WERI-Rb-1 (cell line): ENCODE measurements around the gene PIK3R2.

Experiments used
- DNase-seq: peaks from one replicate; pipeline ENCODE4 v3.0.0-alpha.2; 2020
- H3K27ac ChIP-seq: fragments of 250-450 bp; sonication (Bioruptor Pico); 2 replicates; pipeline ENCODE4 v1.5.1; 2020; ENCODE audit warnings: mild to moderate bottlenecking, moderate library complexity
- H3K27me3 ChIP-seq: fragments of 250-450 bp; sonication (Bioruptor Pico); 2 replicates; pipeline ENCODE4 v1.5.1; 2021; ENCODE audit warnings: mild to moderate bottlenecking, low read depth, moderate library complexity; ENCODE audit not compliant: insufficient read depth, severe bottlenecking
- H3K36me3 ChIP-seq: fragments of 250-450 bp; sonication (Bioruptor Pico); 2 replicates; pipeline ENCODE4 v1.5.1; 2020; ENCODE audit warnings: mild to moderate bottlenecking, moderate library complexity
- H3K4me3 ChIP-seq: 2 replicates; pipeline ENCODE4 v1.5.1; 2011; ENCODE audit warnings: low read depth, mild to moderate bottlenecking, control low read depth, low read length
- H3K9me3 ChIP-seq: fragments of 250-450 bp; sonication (Bioruptor Pico); 2 replicates; pipeline ENCODE4 v1.5.1; 2021; ENCODE audit warnings: mild to moderate bottlenecking, moderate library complexity; ENCODE audit not compliant: severe bottlenecking
- TF ChIP-seq, protein P1 (sequence below): IDR thresholded peaks from 2 replicates; pipeline ENCODE4 v1.5.1; 2011; ENCODE audit warnings: low read depth, mild to moderate bottlenecking, control low read depth, inconsistent platforms, low read length

Gene PIK3R2

DNA sequence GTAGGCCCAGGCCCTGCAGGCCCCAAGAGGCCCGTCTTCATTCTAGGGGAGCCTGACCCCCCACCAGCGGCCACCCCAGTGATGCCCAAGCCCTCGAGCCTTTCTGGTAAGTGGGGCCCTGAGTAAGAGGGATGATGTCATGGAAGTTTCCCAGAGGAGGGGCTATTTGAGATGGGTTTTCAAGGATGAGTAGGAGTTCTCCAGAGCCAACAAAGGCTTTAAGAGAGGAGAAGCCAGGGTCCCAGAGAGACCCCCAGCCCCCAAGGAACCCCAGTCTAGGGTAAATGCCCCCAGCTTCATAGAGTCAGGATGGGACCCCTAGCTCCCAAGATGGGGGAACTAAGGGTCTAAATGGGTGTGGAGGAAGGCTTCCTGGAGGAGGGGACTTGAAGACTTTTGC is 9.1 kb upstream of the PIK3R2 start:
- Histone ChIP-seq H3K9me3 (no peaks in the 10 kb centered on the region), H3K27ac (no peak overlapping the region), H3K27me3 (no peaks in the 10 kb centered on the region), H3K4me3 (no peak overlapping the region), H3K36me3 (peaks cover 68% of the 10 kb centered on the region)
- DNase-seq: no peak
- TF ChIP-seq, protein P1, sequence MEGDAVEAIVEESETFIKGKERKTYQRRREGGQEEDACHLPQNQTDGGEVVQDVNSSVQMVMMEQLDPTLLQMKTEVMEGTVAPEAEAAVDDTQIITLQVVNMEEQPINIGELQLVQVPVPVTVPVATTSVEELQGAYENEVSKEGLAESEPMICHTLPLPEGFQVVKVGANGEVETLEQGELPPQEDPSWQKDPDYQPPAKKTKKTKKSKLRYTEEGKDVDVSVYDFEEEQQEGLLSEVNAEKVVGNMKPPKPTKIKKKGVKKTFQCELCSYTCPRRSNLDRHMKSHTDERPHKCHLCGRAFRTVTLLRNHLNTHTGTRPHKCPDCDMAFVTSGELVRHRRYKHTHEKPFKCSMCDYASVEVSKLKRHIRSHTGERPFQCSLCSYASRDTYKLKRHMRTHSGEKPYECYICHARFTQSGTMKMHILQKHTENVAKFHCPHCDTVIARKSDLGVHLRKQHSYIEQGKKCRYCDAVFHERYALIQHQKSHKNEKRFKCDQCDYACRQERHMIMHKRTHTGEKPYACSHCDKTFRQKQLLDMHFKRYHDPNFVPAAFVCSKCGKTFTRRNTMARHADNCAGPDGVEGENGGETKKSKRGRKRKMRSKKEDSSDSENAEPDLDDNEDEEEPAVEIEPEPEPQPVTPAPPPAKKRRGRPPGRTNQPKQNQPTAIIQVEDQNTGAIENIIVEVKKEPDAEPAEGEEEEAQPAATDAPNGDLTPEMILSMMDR: no peak

DNA sequence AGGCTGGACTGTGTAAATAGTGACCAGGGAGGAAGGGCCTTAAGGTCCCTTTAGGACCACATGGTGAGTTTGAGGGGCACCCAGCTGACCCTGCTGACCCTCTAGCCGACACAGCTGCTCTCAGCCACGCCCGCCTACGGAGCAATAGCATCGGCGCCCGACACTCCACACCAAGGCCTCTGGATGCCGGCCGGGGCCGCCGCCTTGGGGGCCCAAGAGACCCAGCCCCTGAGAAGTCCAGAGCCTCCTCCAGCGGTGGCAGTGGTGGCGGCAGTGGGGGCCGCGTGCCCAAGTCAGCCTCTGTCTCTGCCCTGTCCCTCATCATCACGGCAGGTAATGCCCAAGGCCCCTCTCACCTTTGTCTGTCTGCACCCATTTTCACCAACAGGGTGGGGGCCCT is 8.6 kb upstream of the PIK3R2 start:
- H3K27ac ChIP-seq: no peak overlapping the region
- peaks cover 63% of the 10 kb centered on the region for H3K36me3 ChIP-seq
- TF ChIP-seq, protein P1: no peak
- no peak for DNase-seq
- no peak overlapping the region for H3K4me3 ChIP-seq
- no peaks in the 10 kb centered on the region for H3K9me3 ChIP-seq
- no peaks in the 10 kb centered on the region for H3K27me3 ChIP-seq

DNA sequence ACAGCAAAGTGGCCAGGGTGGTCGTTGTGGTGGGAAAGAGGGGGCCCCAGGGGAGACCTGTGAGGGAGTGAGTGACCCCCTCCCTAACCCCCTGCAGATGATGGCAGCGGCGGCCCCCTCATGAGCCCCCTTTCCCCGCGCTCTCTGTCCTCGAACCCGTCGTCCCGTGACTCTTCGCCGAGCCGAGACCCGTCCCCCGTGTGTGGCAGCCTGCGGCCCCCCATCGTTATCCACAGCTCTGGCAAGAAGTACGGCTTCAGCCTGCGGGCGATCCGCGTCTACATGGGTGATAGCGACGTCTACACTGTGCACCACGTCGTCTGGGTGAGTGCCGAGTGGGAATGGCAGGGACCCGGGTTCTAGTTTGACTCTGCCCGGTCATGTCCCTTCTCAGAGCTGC is 8.1 kb upstream of the PIK3R2 start:
- H3K36me3 ChIP-seq: peaks cover 62% of the 10 kb centered on the region
- H3K27me3 ChIP-seq: no peaks in the 10 kb centered on the region
- no peak overlapping the region for H3K4me3 ChIP-seq
- no peak overlapping the region for H3K27ac ChIP-seq
- TF ChIP-seq, protein P1: no peak
- DNase-seq: no peak
- H3K9me3 ChIP-seq: no peaks in the 10 kb centered on the region

DNA sequence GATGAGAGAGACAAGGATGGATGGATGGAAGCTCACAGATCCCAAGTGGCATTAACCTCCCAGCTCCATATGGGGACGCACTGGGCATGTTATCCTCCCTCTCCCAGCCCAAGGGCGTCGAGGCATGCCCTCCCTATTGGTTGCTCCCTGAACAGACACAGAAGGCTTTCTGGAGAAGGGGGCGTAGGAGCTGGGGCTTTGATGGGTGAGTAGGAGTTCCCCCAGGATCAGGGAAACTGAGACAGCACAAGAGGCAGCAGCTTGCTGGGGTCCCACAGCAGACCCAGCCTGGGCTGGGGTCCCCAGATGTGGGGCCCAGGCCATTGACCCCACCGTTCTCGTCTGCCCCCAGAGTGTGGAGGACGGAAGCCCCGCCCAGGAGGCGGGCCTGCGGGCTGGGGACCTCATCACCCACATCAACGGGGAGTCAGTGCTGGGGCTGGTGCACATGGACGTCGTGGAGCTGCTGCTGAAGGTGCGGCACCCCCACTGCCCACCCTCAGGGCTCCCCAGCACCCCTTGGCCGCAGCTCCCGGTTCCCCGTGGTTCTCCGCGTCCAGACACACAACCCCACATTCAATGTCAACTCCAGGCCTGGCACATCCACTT is 7.5 kb upstream of the PIK3R2 start:
- H3K27ac ChIP-seq: no peak overlapping the region
- DNase-seq: no peak
- TF ChIP-seq, protein P1: no peak
- peaks cover 60% of the 10 kb centered on the region for H3K36me3 ChIP-seq
- no peak overlapping the region for H3K4me3 ChIP-seq
- no peaks in the 10 kb centered on the region for H3K27me3 ChIP-seq
- no peaks in the 10 kb centered on the region for H3K9me3 ChIP-seq

DNA sequence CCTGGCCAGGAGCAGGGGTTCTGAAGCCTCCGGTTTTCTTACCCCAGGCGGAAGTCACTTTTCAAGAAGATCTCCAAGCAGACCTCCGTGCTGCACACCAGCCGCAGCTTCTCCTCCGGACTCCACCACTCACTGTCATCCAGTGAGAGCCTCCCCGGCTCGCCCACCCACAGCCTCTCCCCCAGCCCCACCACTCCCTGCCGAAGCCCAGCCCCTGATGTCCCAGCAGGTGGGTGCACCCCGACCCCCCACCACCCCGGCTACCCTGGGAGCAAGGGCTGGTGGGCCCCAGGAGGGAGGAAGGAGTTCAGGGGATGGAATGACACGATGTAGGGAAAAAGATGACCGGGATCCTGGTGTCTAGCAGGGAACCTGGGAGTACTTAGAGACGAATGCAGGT is 5.6 kb upstream of the PIK3R2 start:
- no peak for DNase-seq
- TF ChIP-seq, protein P1: no peak
- H3K36me3 ChIP-seq: peaks cover 48% of the 10 kb centered on the region
- no peak overlapping the region for H3K27ac ChIP-seq
- no peaks in the 10 kb centered on the region for H3K27me3 ChIP-seq
- no peak overlapping the region for H3K4me3 ChIP-seq
- H3K9me3 ChIP-seq: no peaks in the 10 kb centered on the region

DNA sequence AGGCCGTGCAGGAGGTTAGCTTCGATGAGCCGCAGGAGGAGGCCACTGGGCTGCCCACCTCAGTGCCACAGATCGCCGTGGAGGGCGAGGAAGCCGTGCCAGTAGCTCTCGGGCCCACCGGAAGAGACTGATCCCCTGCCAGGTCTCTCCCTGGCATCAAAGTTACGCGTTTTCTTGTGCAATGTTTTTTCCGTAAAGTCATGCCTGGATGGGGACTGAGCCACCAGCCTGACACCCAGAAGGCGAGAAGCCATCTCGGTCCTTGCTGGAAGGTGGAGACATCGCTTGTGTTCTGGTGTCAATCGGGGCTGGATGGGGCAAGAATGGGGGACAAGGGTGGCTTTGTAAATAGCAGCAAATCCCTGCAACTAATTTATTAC is 3.4 kb upstream of the PIK3R2 start:
- no peak overlapping the region for H3K4me3 ChIP-seq
- H3K27me3 ChIP-seq: no peaks in the 10 kb centered on the region
- H3K27ac ChIP-seq: no peak overlapping the region
- no peaks in the 10 kb centered on the region for H3K9me3 ChIP-seq
- TF ChIP-seq, protein P1: no peak
- DNase-seq: no peak
- peaks cover 30% of the 10 kb centered on the region for H3K36me3 ChIP-seq
